ENCODE results near the gene NOMO2. TPM values are rescaled to one million over a fixed set of nuclear protein-coding genes. Genes with fewer than 3 reads are reported as not detected.
A peak's percentile ranks its signal among the peaks of the same experiment; 100 is the strongest.
"Not testable (repeated sequence)": the region's sequence is repeated elsewhere in the genome, so short reads cannot be mapped to it uniquely, and the experiment has no call there.

Gene NOMO2, protein sequence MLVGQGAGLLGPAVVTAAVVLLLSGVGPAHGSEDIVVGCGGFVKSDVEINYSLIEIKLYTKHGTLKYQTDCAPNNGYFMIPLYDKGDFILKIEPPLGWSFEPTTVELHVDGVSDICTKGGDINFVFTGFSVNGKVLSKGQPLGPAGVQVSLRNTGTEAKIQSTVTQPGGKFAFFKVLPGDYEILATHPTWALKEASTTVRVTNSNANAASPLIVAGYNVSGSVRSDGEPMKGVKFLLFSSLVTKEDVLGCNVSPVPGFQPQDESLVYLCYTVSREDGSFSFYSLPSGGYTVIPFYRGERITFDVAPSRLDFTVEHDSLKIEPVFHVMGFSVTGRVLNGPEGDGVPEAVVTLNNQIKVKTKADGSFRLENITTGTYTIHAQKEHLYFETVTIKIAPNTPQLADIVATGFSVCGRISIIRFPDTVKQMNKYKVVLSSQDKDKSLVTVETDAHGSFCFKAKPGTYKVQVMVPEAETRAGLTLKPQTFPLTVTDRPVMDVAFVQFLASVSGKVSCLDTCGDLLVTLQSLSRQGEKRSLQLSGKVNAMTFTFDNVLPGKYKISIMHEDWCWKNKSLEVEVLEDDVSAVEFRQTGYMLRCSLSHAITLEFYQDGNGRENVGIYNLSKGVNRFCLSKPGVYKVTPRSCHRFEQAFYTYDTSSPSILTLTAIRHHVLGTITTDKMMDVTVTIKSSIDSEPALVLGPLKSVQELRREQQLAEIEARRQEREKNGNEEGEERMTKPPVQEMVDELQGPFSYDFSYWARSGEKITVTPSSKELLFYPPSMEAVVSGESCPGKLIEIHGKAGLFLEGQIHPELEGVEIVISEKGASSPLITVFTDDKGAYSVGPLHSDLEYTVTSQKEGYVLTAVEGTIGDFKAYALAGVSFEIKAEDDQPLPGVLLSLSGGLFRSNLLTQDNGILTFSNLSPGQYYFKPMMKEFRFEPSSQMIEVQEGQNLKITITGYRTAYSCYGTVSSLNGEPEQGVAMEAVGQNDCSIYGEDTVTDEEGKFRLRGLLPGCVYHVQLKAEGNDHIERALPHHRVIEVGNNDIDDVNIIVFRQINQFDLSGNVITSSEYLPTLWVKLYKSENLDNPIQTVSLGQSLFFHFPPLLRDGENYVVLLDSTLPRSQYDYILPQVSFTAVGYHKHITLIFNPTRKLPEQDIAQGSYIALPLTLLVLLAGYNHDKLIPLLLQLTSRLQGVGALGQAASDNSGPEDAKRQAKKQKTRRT
- 10 to 100 TPM; 39.1 to 73.3 (median 58.5) TPM for total RNA-seq

GRCh38 chr16:18561727-18562314 is at the start of gene NOMO2:
NOMO2 (minus strand) TSS chr16:18562097; CDS start chr16:18562040, 57 bp downstream.
- not testable (repeated sequence) for DNase-seq, H3K36me3 ChIP-seq
- WGBS, 2 donors = no CpG with 5 or more reads among the region's 66 CpGs

DNA sequence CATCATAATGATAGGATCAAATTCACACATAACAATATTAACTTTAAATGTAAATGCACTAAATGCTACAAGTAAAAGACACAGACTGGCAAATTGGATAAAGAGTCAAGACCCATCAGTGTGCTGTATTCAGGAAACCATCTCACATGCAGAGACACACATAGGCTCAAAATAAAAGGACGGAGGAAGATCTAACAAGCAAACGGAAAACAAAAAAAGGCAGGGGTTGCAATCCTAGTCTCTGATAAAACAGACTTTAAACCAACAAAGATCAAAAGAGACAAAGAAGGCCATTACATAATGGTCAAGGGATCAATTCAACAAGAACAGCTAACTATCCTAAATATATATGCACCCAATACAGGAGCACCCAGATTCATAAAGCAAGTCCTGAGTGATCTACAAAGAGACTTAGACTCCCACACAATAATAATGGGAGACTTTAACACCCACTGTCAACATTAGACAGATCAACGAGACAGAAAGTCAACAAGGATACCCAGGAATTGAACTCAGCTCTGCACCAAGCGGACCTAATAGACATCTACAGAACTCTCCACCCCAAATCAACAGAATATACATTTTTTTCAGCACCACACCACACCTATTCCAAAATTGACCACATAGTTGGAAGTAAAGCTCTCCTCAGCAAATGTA is 48.4 kb upstream of the NOMO2 start:
- intact Hi-C loops (cut with DNase I); H3K9me3 ChIP-seq; H3K4me1 ChIP-seq; DNase-seq; H3K4me3 ChIP-seq; H3K36me3 ChIP-seq; H3K27ac ChIP-seq; H3K27me3 ChIP-seq: not testable (repeated sequence)
- 61% methylated on average over 2 of the region's 4 CpGs; no CpG with 5 or more reads in 1 of the 2 donors for WGBS, 2 donors

More at GRCh38 chr16:18561727-18562314, at the start of gene NOMO2:
- H3K4me3 ChIP-seq = peak within 1 kb of the TSS; percentile 45 to 70 (median 54)
- intact Hi-C loops (cut with DNase I); H3K9me3 ChIP-seq; H3K4me1 ChIP-seq; H3K27me3 ChIP-seq: not testable (repeated sequence)
- peak within 1 kb of the TSS; percentile 63 to 83 (median 66) for H3K27ac ChIP-seq
- TF ChIP-seq CTCF (IDR thresholded peaks at IDR 0.05) = peak in 1 of 6 experiments; percentile 42

- H3K9me3 ChIP-seq; H3K27ac ChIP-seq; DNase-seq; H3K4me1 ChIP-seq; H3K4me3 ChIP-seq; H3K27me3 ChIP-seq; H3K36me3 ChIP-seq; intact Hi-C loops (cut with DNase I): not testable (repeated sequence)
- WGBS, 2 donors = 79 to 86% methylated on average over 4 to 6 of the region's 6 CpGs
Measured at GRCh38 chr16:18608271-18608670, 46.4 kb upstream of the NOMO2 start.

DNA sequence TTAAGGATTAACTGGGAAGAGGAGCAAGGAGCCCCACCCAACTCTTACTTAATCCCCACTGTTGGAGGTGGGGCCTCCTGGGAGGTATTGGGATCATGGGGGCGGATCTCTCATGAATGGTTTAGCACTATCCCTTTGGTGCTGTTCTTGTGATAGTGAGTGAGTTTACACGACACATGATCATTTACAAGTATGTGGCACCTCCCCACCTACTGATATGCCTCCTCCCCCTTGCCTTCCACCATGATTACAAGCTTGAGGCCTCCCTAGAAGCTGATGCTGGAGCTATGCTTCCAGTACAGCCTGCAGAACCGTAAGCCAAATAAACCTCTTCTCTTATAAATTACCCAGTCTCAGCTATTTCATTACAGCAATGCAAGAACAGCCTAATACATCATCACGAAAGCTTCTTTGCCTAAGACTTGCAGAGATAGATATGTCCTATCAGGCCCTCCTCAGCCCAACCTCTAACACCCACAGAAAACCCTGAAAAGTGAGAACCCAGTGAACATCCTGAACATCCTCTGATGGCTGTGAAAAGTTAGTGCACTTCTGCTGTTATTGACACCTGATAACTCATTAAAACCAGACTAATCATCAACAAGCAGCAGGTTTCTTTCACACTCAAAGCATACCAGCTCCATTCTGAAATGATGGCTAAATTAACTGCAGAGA is 41.8 kb upstream of the NOMO2 start:
- H3K27ac ChIP-seq; H3K36me3 ChIP-seq; DNase-seq; H3K4me1 ChIP-seq; intact Hi-C loops (cut with DNase I); H3K4me3 ChIP-seq; H3K9me3 ChIP-seq; H3K27me3 ChIP-seq: not testable (repeated sequence)
- WGBS, 2 donors = no CpG with 5 or more reads among the region's 4 CpGs

DNA sequence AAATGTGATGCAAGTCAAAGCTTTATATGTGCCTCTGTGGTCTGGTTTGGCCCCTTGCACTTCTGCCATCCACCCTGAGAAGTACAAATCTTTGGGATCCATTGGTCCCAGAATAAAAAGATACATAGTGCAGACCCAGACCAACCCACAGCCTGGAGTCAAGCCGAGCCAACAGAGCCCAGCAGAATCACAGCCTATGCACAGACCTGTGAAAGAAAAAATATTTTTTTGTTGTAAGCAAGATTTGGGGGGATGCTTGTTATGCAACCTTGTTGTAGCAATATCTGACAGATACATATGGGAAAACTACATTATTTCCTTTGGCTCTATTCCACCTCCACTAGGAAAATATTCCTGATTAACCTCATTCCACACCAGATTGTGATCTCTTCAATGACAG is 36.7 kb upstream of the NOMO2 start:
- H3K27ac ChIP-seq; H3K4me1 ChIP-seq; H3K4me3 ChIP-seq; H3K36me3 ChIP-seq; intact Hi-C loops (cut with DNase I); DNase-seq; H3K9me3 ChIP-seq; H3K27me3 ChIP-seq: not testable (repeated sequence)
- WGBS, 2 donors = 88 to 100% methylated on average over 1 of the region's 1 CpG

- WGBS, 2 donors = 37 to 50% methylated on average over 1 to 2 of the region's 2 CpGs
- DNase-seq; H3K4me1 ChIP-seq; H3K36me3 ChIP-seq; H3K9me3 ChIP-seq; intact Hi-C loops (cut with DNase I); H3K27me3 ChIP-seq; H3K27ac ChIP-seq; H3K4me3 ChIP-seq: not testable (repeated sequence)
Measured at GRCh38 chr16:18597734-18598133, 35.8 kb upstream of the NOMO2 start.

DNA sequence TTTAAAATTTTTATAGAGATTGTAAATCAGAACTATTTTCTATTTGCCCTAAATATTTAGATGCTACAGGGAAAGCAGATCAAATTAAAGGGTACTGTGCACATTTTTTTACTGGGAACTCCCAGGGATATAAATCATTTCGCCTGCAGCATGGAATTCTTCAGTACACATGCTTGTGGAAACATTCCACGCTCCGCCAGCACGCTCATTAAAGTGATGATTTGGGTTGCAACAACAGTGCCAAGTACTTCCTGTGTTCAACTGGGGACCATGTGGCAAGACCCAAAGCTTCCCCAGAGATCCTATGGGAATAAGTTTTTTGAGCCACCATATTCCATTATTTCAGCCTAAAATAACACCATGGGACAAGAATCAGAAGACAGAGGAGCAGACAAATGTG is 35.4 kb upstream of the NOMO2 start:
- H3K36me3 ChIP-seq; intact Hi-C loops (cut with DNase I); H3K27me3 ChIP-seq; H3K9me3 ChIP-seq; H3K4me1 ChIP-seq; H3K4me3 ChIP-seq; DNase-seq; H3K27ac ChIP-seq: not testable (repeated sequence)
- 15 to 24% methylated on average over 4 of the region's 4 CpGs for WGBS, 2 donors

GRCh38 chr16:18595796-18596195 is 33.9 kb upstream of the NOMO2 start:
- H3K36me3 ChIP-seq; H3K4me1 ChIP-seq; H3K4me3 ChIP-seq; DNase-seq; H3K9me3 ChIP-seq; intact Hi-C loops (cut with DNase I); H3K27ac ChIP-seq; H3K27me3 ChIP-seq: not testable (repeated sequence)
- 78 to 87% methylated on average over 5 to 9 of the region's 11 CpGs for WGBS, 2 donors

DNA sequence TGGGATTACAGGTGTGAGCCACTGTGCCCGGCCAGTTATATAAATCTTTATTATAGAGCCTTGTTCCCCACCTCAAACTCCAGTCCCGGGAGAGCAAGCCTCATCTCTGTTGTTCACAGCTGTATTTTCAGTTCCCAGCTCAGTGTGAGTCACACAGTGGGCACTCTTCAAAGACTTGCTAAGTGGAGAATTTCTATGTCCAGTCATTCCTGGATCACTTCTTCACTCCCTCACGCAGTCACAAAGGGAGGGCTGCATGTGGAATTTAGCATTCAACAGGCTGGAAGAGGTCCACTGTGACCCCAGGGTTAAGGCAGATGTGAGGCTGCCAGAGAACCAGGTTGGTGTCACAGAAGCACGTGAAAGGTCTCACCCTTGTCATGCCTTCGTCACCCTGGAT is 33.0 kb upstream of the NOMO2 start:
- 50 to 59% methylated on average over 5 of the region's 5 CpGs for WGBS, 2 donors
- H3K36me3 ChIP-seq; H3K27me3 ChIP-seq; DNase-seq; H3K4me1 ChIP-seq; intact Hi-C loops (cut with DNase I); H3K9me3 ChIP-seq; H3K4me3 ChIP-seq; H3K27ac ChIP-seq: not testable (repeated sequence)

GRCh38 chr16:18593904-18594303 is 32.0 kb upstream of the NOMO2 start:
- H3K9me3 ChIP-seq; H3K27me3 ChIP-seq; H3K4me1 ChIP-seq; H3K27ac ChIP-seq; H3K4me3 ChIP-seq; H3K36me3 ChIP-seq; intact Hi-C loops (cut with DNase I); DNase-seq: not testable (repeated sequence)
- WGBS, 2 donors = 69 to 70% methylated on average over 4 to 5 of the region's 5 CpGs

All from esophagus squamous epithelium (tissue), 5 donors.